Body of pancreas (tissue), 4 donors: Measurements from ENCODE around the gene TBC1D4. TPM values are rescaled to one million over a fixed set of nuclear protein-coding genes. Genes with fewer than 3 reads are reported as not detected.

ENCODE experiments used
- ATAC-seq: fragments of 150-250 bp; one replicate; pipeline ENCODE4 v1.9.1; 2016
- DNase-seq, 4 donors: peaks; one replicate each; pipeline ENCODE4 v3.0.0-alpha.2; 2019
- H3K27ac ChIP-seq, 4 donors: fragments of 200-600 bp; sonication (generic); 1 replicate in 3 of 4; 2 replicates in 1 of 4; pipeline versions ENCODE4 v1.5.1 to v1.6.1; 2016 to 2019; ENCODE audit warnings: mild to moderate bottlenecking in 1 of 4, mixed read lengths in 1 of 4, moderate library complexity in 1 of 4
- H3K27me3 ChIP-seq, 2 donors: fragments of 200-600 bp; sonication (generic); one replicate each; pipeline ENCODE4 v1.6.0; 2016; ENCODE audit warnings: mild to moderate bottlenecking in 1 of 2
- H3K36me3 ChIP-seq, 2 donors: fragments of 200-600 bp; sonication (generic); replicated peaks in 1 of 2; 2 replicates each; pipeline ENCODE4 v1.5.1; 2016; ENCODE audit warnings: low read depth in 2 of 2; ENCODE audit not compliant: insufficient read depth in 1 of 2
- H3K4me1 ChIP-seq: fragments of 200-600 bp; sonication (generic); one replicate; pipeline ENCODE4 v1.6.0; 2016
- H3K4me3 ChIP-seq, 2 donors: fragments of 200-600 bp; sonication (generic); 1 replicate in 1 of 2; 2 replicates in 1 of 2; pipeline ENCODE4 v1.5.1; 2016 to 2019
- H3K9me3 ChIP-seq, 3 donors: fragments of 200-600 bp; sonication (generic); 1 replicate in 2 of 3; 2 replicates in 1 of 3; pipeline ENCODE4 v1.5.1; 2016
- POLR2A ChIP-seq, 3 donors: fragments of 450-650 bp; IDR thresholded peaks; one replicate each; pipeline ENCODE4 v1.6.1; 2016; ENCODE audit warnings: antibody characterized with exemption in 3 of 3, mild to moderate bottlenecking in 2 of 3
- WGBS, 2 donors: methylation state at CpG; one replicate each; pipeline ENCODE4 v1.1.5; 2017; 5-methylcytosine and 5-hydroxymethylcytosine counted together
- intact Hi-C: fragments of 100-400 bp; cut with DNase I; formaldehyde crosslinking; loops from one replicate; pipeline ENCODE4 v1.15.1; 2023
- total RNA-seq, 2 donors: library from RNA; depleted of rRNA; stranded (reverse); fragments of >200 nt; gene quantifications; one replicate each; pipeline ENCODE4 v1.1.0, GENCODE V29; 2016
- TF ChIP-seq, protein P1 (sequence below), 7 experiments: fragments of 450-650 bp in 4 of 7; fragments of 200-600 bp in 3 of 7; sonication (generic) in 3 of 7; IDR thresholded peaks; one replicate each; pipeline ENCODE4 v1.5.1; 2016 to 2019; ENCODE audit warnings: antibody characterized with exemption in 7 of 7

The TBC1D4 gene
- 10 to 100 TPM; 28.3 to 29.7 TPM for total RNA-seq

- intact Hi-C loops: loop anchor here (5.0 kb wide), 1 partner anchor 110 kb away; no protein-coding TSS in a partner anchor
- no peaks in the 10 kb centered on the region for H3K36me3 ChIP-seq
- peaks cover 25% of the 10 kb centered on the region for H3K4me1 ChIP-seq
- ATAC-seq (peak; percentile 87), DNase-seq (peak; percentile 83 to 89 (median 86))
- H3K27me3 ChIP-seq: no peaks in the 10 kb centered on the region
- 0 to 1% methylated on average over 44 to 55 of the region's 58 CpGs for WGBS, 2 donors
- H3K4me3 ChIP-seq: peak within 1 kb of the TSS; percentile 49 to 98
- H3K9me3 ChIP-seq: no peaks in the 10 kb centered on the region
- TF ChIP-seq, protein P1, sequence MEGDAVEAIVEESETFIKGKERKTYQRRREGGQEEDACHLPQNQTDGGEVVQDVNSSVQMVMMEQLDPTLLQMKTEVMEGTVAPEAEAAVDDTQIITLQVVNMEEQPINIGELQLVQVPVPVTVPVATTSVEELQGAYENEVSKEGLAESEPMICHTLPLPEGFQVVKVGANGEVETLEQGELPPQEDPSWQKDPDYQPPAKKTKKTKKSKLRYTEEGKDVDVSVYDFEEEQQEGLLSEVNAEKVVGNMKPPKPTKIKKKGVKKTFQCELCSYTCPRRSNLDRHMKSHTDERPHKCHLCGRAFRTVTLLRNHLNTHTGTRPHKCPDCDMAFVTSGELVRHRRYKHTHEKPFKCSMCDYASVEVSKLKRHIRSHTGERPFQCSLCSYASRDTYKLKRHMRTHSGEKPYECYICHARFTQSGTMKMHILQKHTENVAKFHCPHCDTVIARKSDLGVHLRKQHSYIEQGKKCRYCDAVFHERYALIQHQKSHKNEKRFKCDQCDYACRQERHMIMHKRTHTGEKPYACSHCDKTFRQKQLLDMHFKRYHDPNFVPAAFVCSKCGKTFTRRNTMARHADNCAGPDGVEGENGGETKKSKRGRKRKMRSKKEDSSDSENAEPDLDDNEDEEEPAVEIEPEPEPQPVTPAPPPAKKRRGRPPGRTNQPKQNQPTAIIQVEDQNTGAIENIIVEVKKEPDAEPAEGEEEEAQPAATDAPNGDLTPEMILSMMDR (IDR thresholded peaks at IDR 0.05): peak; percentile 81 to 93 (median 91)
- TF ChIP-seq POLR2A (IDR thresholded peaks at IDR 0.05): peak; percentile 40 to 68 (median 67)
- H3K27ac ChIP-seq: peak within 1 kb of the TSS; percentile 72 to 86 (median 83)
Measured at GRCh38 chr13:75482070-75482819, at the start of gene TBC1D4. Gene TBC1D4, minus strand, starts transcription at chr13:75482169. Its CDS starts 402 bp downstream, at chr13:75481767.

GRCh38 chr13:75530549-75530961, 48.6 kb upstream of the TBC1D4 start:
- Histone ChIP-seq H3K4me3 (no peak overlapping the region), H3K27ac (no peak overlapping the region), H3K9me3 (no peaks in the 10 kb centered on the region), H3K4me1 (peaks cover 16% of the 10 kb centered on the region), H3K36me3 (no peaks in the 10 kb centered on the region), H3K27me3 (no peaks in the 10 kb centered on the region)
- intact Hi-C loops: no loop called here
- DNase-seq (no peak), ATAC-seq (peak; percentile 35)
- no peak for TF ChIP-seq POLR2A (IDR thresholded peaks at IDR 0.05)
- TF ChIP-seq, protein P1 (IDR thresholded peaks at IDR 0.05): no peak

DNA sequence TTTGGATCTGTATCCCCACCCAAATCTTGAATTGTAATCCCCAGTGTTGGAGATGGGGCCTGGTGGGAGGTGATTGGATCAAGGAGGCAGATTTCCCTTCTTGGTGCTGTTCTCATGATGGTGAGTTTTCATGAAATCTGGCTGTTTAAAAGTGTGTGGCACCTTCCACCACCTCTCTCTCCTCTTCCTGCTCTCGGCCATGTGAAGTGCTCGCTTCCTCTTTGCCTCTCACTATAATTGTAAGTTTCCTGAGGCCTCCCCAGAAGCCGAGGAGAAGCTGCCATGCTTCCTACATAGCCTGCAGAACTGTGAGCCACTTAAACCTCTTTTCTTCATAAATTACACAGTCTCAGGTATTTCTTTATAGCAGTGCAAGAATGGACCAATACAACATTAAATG, 40.0 kb upstream of the TBC1D4 start:
- Histone ChIP-seq H3K9me3 (no peaks in the 10 kb centered on the region), H3K27me3 (no peaks in the 10 kb centered on the region), H3K36me3 (peaks cover 0 to 2% of the 10 kb centered on the region in 2 donors), H3K4me1 (no peaks in the 10 kb centered on the region), H3K4me3 (no peak overlapping the region), H3K27ac (no peak overlapping the region)
- ATAC-seq: no peak
- TF ChIP-seq POLR2A (IDR thresholded peaks at IDR 0.05): no peak
- TF ChIP-seq, protein P1 (IDR thresholded peaks at IDR 0.05): no peak
- intact Hi-C loops: no loop called here
- DNase-seq: no peak
- WGBS, 2 donors: 69 to 79% methylated on average over 3 of the region's 3 CpGs

DNA sequence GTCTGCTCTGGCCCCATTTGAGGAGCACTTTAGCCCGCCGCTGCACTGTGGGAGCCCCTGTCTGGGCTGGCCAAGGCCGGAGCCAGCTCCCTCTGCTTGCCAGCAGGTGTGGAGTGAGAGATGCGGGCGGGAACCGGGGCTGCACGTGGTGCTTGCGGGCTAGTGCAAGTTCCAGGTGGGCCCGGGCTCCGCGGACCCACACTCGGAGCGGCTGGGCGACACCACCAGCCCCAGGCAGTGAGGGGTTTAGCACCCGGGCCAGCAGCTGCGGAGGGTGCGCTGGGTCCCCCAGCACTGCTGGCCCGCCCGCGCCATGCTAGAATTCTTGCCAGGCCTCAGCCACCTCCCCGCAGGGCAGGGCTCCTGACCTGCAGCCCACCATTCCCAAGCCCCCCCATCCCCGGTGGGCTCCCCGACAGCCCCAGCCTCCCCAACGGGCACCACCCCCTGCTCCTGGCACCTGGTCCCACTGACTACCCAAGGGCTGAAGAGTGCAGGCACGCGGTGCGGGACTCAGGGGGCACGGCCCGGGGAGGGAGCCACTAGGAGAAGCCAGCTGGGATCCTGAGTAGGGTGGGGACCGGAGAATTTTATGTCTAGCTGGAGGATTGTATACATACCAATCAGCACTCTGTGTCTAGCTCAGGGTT, 36.6 kb upstream of the TBC1D4 start:
- TF ChIP-seq, protein P1 (IDR thresholded peaks at IDR 0.05): no peak
- no peak for TF ChIP-seq POLR2A (IDR thresholded peaks at IDR 0.05)
- Histone ChIP-seq H3K4me3 (no peak overlapping the region), H3K27ac (no peak overlapping the region), H3K36me3 (no peaks in the 10 kb centered on the region), H3K4me1 (no peaks in the 10 kb centered on the region), H3K27me3 (no peaks in the 10 kb centered on the region), H3K9me3 (no peaks in the 10 kb centered on the region)
- DNase-seq: no peak
- no peak for ATAC-seq
- WGBS, 2 donors: 96 to 97% methylated on average over 21 to 30 of the region's 30 CpGs
- intact Hi-C loops: no loop called here
